Naive B cell (primary cell): ENCODE data around the gene DISP2. TPM values are rescaled to one million over a fixed set of nuclear protein-coding genes. Genes with fewer than 3 reads are reported as not detected.

ENCODE experiments used
- ATAC-seq, 2 donors: fragments of 150-1000 bp; cut with Tn5 transposase; 2 replicates each; pipeline ENCODE4 v1.10.0; 2021; ENCODE audit warnings: low read depth in 2 of 2, mild to moderate bottlenecking in 2 of 2, moderate library complexity in 2 of 2
- DNase-seq: peaks from one replicate; pipeline ENCODE4 v3.0.0; 2022
- H3K27ac Mint-ChIP-seq, 6 donors: one replicate each; pipeline ENCODE4 v1.8.0; 2020 to 2022; ENCODE audit warnings: mild to moderate bottlenecking in 6 of 6, mixed read lengths in 6 of 6, moderate library complexity in 5 of 6, inconsistent platforms in 2 of 6
- H3K27me3 Mint-ChIP-seq, 3 donors: one replicate each; pipeline ENCODE4 v1.8.0; 2021 to 2022; ENCODE audit warnings: mixed read lengths in 3 of 3, mild to moderate bottlenecking in 1 of 3
- H3K36me3 Mint-ChIP-seq, 2 donors: one replicate each; pipeline ENCODE4 v1.8.0; 2020 to 2022; ENCODE audit warnings: mixed read lengths in 2 of 2, inconsistent platforms in 1 of 2, mild to moderate bottlenecking in 1 of 2
- H3K4me1 Mint-ChIP-seq, 3 donors: one replicate each; pipeline ENCODE4 v1.8.0; 2020 to 2022; ENCODE audit warnings: mixed read lengths in 3 of 3, inconsistent platforms in 1 of 3, mild to moderate bottlenecking in 1 of 3, moderate library complexity in 1 of 3
- H3K4me3 Mint-ChIP-seq, 8 donors: one replicate each; pipeline ENCODE4 v1.8.0; 2020 to 2022; ENCODE audit warnings: mild to moderate bottlenecking in 8 of 8, mixed read lengths in 8 of 8, moderate library complexity in 8 of 8, inconsistent platforms in 2 of 8
- H3K9me3 Mint-ChIP-seq, 7 donors: one replicate each; pipeline ENCODE4 v1.8.0; 2020 to 2022; ENCODE audit warnings: mixed read lengths in 7 of 7, mild to moderate bottlenecking in 5 of 7, inconsistent platforms in 2 of 7, moderate library complexity in 1 of 7
- polyA plus RNA-seq, 6 donors: library from polyadenylated mRNA; unstranded; fragments of 300-500 nt; fragmentation: Illumina TruSeq; gene quantifications; one replicate each; pipeline ENCODE4 v1.2.3, GENCODE V29; 2021; ENCODE audit warnings: low read depth in 6 of 6

DISP2 gene, protein sequence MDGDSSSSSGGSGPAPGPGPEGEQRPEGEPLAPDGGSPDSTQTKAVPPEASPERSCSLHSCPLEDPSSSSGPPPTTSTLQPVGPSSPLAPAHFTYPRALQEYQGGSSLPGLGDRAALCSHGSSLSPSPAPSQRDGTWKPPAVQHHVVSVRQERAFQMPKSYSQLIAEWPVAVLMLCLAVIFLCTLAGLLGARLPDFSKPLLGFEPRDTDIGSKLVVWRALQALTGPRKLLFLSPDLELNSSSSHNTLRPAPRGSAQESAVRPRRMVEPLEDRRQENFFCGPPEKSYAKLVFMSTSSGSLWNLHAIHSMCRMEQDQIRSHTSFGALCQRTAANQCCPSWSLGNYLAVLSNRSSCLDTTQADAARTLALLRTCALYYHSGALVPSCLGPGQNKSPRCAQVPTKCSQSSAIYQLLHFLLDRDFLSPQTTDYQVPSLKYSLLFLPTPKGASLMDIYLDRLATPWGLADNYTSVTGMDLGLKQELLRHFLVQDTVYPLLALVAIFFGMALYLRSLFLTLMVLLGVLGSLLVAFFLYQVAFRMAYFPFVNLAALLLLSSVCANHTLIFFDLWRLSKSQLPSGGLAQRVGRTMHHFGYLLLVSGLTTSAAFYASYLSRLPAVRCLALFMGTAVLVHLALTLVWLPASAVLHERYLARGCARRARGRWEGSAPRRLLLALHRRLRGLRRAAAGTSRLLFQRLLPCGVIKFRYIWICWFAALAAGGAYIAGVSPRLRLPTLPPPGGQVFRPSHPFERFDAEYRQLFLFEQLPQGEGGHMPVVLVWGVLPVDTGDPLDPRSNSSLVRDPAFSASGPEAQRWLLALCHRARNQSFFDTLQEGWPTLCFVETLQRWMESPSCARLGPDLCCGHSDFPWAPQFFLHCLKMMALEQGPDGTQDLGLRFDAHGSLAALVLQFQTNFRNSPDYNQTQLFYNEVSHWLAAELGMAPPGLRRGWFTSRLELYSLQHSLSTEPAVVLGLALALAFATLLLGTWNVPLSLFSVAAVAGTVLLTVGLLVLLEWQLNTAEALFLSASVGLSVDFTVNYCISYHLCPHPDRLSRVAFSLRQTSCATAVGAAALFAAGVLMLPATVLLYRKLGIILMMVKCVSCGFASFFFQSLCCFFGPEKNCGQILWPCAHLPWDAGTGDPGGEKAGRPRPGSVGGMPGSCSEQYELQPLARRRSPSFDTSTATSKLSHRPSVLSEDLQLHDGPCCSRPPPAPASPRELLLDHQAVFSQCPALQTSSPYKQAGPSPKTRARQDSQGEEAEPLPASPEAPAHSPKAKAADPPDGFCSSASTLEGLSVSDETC (N-terminal part only)
- under 1 TPM in 3 of 6 donors, not detected in 3; 0.23 to 0.47 (median 0.25) TPM for polyA plus RNA-seq

DNA sequence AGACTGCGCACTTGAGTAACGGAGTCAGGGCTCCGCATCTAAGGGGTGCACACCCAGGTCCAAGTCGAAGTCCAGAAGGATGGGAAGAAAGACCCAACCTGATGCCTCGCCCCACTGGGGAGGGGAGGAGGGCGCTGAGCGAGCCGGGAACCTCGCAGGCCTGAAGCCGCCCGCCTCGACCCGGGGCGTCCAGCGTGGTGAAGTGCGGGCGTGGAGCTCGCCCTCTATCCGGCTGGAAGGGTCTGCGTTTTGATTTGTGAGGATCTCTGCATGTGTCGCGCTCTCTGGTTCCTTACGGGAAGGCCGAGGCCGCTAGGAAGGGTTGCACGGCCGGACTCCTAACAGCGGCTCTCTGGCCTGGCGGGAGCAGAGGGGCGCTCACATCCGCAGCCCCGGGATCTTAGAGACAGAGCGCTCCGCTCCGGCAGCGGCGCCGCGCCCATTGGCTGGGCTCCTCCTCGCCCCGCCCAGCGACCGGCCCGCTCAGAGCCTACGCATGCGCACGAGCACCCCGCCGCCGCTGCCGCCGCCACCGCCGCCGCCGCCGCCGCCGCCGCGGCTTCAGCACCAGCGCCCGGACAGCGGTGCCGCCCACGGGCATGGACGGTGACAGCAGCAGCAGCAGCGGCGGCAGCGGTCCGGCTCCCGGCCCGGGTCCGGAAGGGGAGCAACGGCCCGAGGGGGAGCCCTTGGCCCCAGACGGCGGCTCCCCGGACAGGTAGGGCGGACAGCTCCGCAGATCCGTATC is at the start of gene DISP2:
DISP2 (plus strand) TSS at position 497 of the 748 bp plus-strand sequence; CDS start at position 600, 103 bp downstream.
- Mint-ChIP-seq H3K4me3 (peak within 1 kb of the TSS; percentile 72 to 92 (median 86)), H3K4me1 (peaks cover 13 to 18% (median 18%) of the 10 kb centered on the region in 3 donors), H3K27ac (peak within 1 kb of the TSS in 5 of 6 donors; percentile 31 to 89 (median 51)), H3K36me3 (peaks cover 0 to 8% of the 10 kb centered on the region in 2 donors), H3K9me3 (no peaks in the 10 kb centered on the region), H3K27me3 (peaks cover 0 to 33% (median 11%) of the 10 kb centered on the region in 3 donors)
- ATAC-seq (peak; percentile 88 to 91), DNase-seq (peak; percentile 94)

DNA sequence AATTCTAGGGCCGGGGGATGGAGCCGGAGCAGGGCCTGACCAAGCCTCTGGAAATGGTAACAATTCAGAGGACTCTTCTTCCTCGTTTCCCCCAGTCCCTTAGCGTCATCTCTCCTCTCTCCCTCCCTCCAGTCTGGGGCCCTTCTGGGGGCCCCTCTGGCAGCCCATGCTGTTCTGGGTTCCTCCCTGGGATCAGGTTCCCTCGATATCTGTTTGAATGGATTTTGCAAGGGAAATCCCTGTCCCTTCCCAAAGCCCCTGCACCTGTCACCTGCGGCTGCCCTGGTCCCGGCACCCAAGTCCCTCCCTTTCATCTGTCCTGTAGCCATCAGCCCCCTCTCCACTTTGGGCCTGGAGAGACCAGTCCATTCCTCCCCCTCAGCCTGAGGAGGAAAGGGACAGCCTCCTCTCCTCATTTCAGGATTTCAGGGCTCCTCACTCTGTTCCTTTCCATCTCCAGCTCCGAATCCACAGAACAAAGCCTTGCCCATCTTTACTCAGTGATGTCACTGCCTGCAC is 48.6 kb upstream of the DISP2 start:
- Mint-ChIP-seq H3K4me1 (peaks cover 42 to 50% (median 46%) of the 10 kb centered on the region in 3 donors), H3K36me3 (no peaks in the 10 kb centered on the region), H3K9me3 (no peaks in the 10 kb centered on the region), H3K27ac (peak overlapping the region in 5 of 6 donors; percentile 6 to 98 (median 92)), H3K27me3 (peaks cover 0 to 5% (median 0%) of the 10 kb centered on the region in 3 donors), H3K4me3 (peak overlapping the region; percentile 88 to 97 (median 94))
- ATAC-seq (no peak), DNase-seq (no peak)

GRCh38 chr15:40310001-40310959 is 47.7 kb upstream of the DISP2 start:
- H3K36me3 Mint-ChIP-seq = no peaks in the 10 kb centered on the region
- DNase-seq (peak; percentile 48), ATAC-seq (peak; percentile 26 to 27)
- peaks cover 35 to 44% (median 37%) of the 10 kb centered on the region in 3 donors for H3K4me1 Mint-ChIP-seq
- peak overlapping the region in 4 of 6 donors; percentile 27 to 92 (median 75) for H3K27ac Mint-ChIP-seq
- H3K4me3 Mint-ChIP-seq = peak overlapping the region; percentile 73 to 97 (median 93)
- no peaks in the 10 kb centered on the region for H3K9me3 Mint-ChIP-seq
- H3K27me3 Mint-ChIP-seq = peaks cover 0 to 10% (median 0%) of the 10 kb centered on the region in 3 donors

DNA sequence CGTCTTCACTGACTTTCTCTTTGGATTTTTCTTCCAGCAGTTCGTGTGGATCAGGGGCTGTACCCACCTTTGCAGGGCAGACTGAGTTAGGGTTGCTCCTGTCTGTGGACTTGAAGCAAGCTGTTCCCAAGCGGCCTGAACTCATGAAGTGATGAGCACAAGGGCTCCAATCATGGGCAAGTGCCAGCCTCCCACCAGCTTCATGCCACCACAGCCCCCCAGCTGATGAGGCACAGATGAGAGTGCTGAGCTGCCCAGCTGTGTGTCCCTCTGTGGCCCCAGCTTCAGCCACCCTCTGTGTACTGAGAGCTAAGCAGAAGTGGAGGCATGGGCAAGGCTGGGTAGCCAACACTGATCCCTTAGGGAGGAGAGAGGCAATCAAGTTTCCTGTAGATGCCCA is 47.0 kb upstream of the DISP2 start:
- H3K9me3 Mint-ChIP-seq = no peaks in the 10 kb centered on the region
- peaks cover 33 to 41% (median 33%) of the 10 kb centered on the region in 3 donors for H3K4me1 Mint-ChIP-seq
- H3K4me3 Mint-ChIP-seq = peak overlapping the region in 2 of 8 donors; percentile 38 to 58
- H3K27ac Mint-ChIP-seq = peak overlapping the region in 2 of 6 donors; percentile 37 to 93
- ATAC-seq (no peak), DNase-seq (no peak)
- H3K27me3 Mint-ChIP-seq = peaks cover 0 to 17% (median 6%) of the 10 kb centered on the region in 3 donors
- H3K36me3 Mint-ChIP-seq = no peaks in the 10 kb centered on the region

DNA sequence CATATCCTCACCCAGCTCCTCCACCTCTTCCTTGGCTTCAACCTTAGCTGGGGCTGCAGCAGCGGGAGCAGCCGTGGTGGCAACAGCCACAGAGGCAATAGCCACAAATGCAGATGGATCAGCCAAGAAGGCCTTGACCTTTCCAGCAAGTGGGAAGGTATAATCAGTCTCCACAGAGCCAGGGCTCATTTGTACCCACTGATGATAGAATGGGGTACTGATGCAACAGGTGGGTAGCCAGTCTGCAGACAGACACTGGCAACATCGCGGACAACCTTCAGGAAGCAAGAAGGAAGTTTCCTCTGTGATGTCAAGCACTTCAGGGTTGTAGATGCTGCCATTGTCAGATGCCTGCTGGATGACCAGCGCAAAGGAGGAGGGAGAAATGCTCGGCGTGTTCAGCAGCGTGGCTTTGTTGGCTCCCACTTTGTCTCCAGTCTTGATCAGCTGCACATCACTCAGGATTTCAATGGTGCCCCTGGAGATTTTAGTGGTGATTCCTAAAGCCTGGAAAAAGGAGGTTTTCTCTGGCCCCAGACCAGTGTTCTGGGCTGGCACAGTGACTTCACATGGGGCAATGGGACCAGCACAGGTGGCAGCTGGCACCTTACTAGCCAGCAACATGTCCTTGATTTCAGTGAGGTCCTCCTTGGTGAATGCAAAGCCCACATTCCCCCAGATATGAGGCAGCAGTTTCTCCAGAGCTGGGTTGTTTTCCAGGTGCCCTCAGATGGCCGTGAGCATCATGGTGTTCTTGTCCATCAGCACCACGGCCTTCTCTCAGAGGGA is 45.5 kb upstream of the DISP2 start:
- peak overlapping the region in 1 of 8 donors; percentile 57 for H3K4me3 Mint-ChIP-seq
- no peaks in the 10 kb centered on the region for H3K36me3 Mint-ChIP-seq
- ATAC-seq (no peak), DNase-seq (no peak)
- H3K27ac Mint-ChIP-seq = no peak overlapping the region
- no peaks in the 10 kb centered on the region for H3K9me3 Mint-ChIP-seq
- H3K27me3 Mint-ChIP-seq = peaks cover 4 to 26% (median 13%) of the 10 kb centered on the region in 3 donors
- peaks cover 27 to 37% (median 28%) of the 10 kb centered on the region in 3 donors for H3K4me1 Mint-ChIP-seq

GRCh38 chr15:40313531-40314398 is 44.3 kb upstream of the DISP2 start:
- Mint-ChIP-seq H3K27ac (peak overlapping the region in 2 of 6 donors; percentile 63 to 77), H3K27me3 (peaks cover 4 to 26% (median 13%) of the 10 kb centered on the region in 3 donors), H3K4me1 (peaks cover 21 to 38% (median 24%) of the 10 kb centered on the region in 3 donors), H3K36me3 (no peaks in the 10 kb centered on the region), H3K4me3 (no peak overlapping the region), H3K9me3 (no peaks in the 10 kb centered on the region)
- DNase-seq = no peak
- peak in 1 of 2 donors; percentile 26 for ATAC-seq

- H3K4me1 Mint-ChIP-seq = peaks cover 12 to 28% (median 13%) of the 10 kb centered on the region in 3 donors
- ATAC-seq (no peak), DNase-seq (no peak)
- no peak overlapping the region for H3K27ac Mint-ChIP-seq
- H3K27me3 Mint-ChIP-seq = peaks cover 4 to 26% (median 13%) of the 10 kb centered on the region in 3 donors
- H3K9me3 Mint-ChIP-seq = no peaks in the 10 kb centered on the region
- no peaks in the 10 kb centered on the region for H3K36me3 Mint-ChIP-seq
- no peak overlapping the region for H3K4me3 Mint-ChIP-seq
Observed at GRCh38 chr15:40314723-40315276, 43.2 kb upstream of the DISP2 start.

DNA sequence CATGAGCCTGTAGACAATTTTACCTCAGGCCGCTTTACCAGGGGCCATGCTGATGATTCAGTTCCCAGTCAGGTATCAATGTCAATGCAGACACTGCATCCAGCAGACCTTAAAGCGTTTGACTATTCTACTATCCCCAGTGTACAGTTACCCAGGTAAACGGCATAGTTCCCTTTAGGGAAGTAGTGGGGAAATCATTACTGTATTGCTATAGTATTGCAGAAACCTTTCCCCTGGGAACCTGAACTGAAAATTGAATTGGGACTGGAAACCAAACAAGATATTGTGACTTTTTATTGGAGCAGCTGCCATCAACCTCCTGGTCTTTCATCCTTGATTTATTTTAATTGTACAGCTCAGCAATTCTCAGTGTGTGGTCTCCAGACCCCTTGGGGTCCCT is 41.1 kb upstream of the DISP2 start:
- H3K9me3 Mint-ChIP-seq = no peaks in the 10 kb centered on the region

GRCh38 chr15:40317580-40317979 is 40.4 kb upstream of the DISP2 start:
- peaks cover 4 to 22% (median 13%) of the 10 kb centered on the region in 3 donors for H3K27me3 Mint-ChIP-seq
- no peak overlapping the region for H3K27ac Mint-ChIP-seq
- no peak for DNase-seq
- H3K4me3 Mint-ChIP-seq = peak overlapping the region in 4 of 8 donors; percentile 13 to 28 (median 26)
- no peaks in the 10 kb centered on the region for H3K36me3 Mint-ChIP-seq
- peaks cover 23 to 42% (median 27%) of the 10 kb centered on the region in 3 donors for H3K4me1 Mint-ChIP-seq
- peak; percentile 46 to 54 for ATAC-seq
- no peaks in the 10 kb centered on the region for H3K9me3 Mint-ChIP-seq

More for the DNA sequence above, 41.1 kb upstream of the DISP2 start:
- Mint-ChIP-seq H3K27me3 (peaks cover 4 to 26% (median 13%) of the 10 kb centered on the region in 3 donors), H3K4me1 (peaks cover 17 to 36% (median 20%) of the 10 kb centered on the region in 3 donors), H3K36me3 (no peaks in the 10 kb centered on the region), H3K27ac (no peak overlapping the region), H3K4me3 (peak overlapping the region in 4 of 8 donors; percentile 13 to 66 (median 28))
- ATAC-seq = no peak
- no peak for DNase-seq
